GM19372 (cell line): ENCODE results near the gene USP9X.
"Not testable (repeated sequence)": the region's sequence is repeated elsewhere in the genome, so short reads cannot be mapped to it uniquely, and the experiment has no call there.

Experiments used
- ATAC-seq: cut with Tn5 transposase; IDR thresholded peaks from one replicate; pipeline ENCODE4 v1.9.1; 2021; ENCODE audit warnings: mild to moderate bottlenecking, low read depth, moderate library complexity; ENCODE audit not compliant: unreplicated experiment

USP9X gene

GRCh38 chrX:41084044-41084892 lies 977 bp upstream of the USP9X start:
- ATAC-seq = peak; percentile 64

- peak; percentile 1 for ATAC-seq
Observed at GRCh38 chrX:41085512-41085877, 250 bp downstream of the USP9X start.

DNA sequence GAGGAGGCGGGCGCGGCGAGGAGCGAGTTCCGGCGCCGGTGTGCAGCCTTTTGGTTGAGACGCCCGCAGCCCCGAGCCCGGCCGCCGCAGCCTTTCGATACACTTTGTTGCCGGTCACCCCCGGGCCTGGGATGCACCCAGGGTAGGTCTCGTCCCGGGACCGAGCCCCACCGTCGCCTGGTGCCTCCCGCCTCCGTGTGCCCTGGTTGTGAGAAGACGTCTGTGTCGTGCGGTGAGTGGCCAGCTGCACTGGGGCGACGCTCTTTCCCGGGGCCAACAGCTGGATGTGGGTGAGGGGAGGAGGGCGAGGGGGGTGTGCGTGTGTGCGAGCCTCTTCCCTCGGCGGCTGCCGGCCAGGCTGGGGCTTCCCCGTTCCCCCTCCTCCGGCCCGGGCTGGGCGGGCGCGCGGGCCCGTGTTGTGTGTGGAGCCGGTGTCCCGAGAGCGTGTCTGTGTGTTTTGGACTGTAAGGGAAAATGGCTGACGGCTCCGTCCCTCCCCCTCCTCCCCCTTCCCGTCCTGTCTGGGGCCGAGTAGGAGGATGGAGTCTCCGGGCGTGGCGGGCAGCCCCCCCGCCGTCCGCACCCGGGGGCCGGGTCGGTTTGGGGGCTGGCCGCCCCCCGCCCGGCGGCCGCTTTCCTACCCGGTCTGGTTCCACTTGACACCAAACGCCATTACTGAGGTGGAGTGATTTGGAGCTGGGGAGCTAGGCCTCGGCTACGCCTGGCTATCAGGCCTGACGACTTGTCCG lies 807 bp downstream of the USP9X start:
- no peak for ATAC-seq

DNA sequence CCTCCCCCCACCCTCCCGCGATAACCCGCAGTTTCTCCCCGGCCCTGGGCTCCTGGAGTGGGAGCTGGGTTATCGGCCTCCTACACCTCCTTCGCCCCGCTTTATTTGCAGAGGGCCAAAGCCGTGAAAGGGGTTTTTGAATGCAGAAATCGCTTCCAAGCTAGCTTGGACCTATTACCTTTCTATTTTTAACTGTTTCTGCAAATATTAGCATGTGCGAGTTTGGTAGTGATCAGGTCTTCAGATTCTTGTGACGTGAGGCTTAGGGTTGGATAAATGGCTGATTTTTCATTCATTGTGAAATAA lies 1.3 kb downstream of the USP9X start:
- no peak for ATAC-seq

DNA sequence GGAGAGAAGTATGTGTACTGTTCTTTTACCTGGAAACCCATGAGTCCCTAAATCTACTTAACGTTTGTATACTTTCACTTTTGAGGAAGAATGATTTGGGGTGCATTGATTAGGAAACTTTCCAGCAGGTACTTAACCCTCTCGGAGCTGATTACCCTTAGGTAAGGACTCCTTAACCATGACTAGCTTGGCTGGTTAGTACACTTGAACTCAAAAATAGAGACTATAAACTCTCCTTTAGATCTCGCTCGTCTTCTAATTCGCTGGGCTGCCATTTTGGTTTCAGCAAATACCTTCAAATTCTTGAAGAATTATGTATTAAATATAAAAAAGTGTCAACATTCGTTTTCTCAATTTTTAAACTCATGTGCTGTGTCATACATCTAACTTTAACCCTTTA lies 2.0 kb downstream of the USP9X start:
- ATAC-seq = no peak

DNA sequence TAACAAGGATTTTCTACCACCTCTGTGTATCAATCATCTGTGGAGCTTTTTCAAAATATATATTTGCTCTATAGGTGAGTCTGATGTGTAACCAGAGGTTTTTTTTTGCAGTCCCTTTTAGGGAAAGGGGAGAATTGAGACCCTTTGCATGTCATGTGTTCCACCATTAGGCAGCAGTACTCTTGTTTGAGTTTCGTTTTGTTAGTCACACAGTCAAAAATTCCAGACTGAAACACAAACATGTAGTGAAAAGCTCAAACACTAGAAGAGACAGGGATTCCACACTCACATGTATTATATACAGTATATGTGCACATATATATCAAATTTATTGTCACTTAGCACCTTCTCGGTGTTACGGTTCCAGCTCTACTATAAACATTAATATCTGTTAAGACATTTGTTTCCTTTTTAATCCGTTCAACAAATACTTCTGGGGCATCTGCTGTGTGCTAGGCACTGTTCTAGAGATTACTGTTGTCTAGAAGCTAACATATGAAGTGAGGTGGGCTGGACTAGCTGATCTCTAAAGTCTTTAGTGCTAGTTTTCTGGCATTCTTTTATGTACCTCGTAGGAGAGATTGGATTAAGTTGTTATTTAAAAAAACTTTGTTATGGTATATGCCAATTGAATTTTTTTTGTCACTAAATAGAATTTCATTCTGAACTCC lies 5.5 kb downstream of the USP9X start:
- no peak for ATAC-seq

- no peak for ATAC-seq
Observed at GRCh38 chrX:41092776-41093175, 7.5 kb downstream of the USP9X start.

DNA sequence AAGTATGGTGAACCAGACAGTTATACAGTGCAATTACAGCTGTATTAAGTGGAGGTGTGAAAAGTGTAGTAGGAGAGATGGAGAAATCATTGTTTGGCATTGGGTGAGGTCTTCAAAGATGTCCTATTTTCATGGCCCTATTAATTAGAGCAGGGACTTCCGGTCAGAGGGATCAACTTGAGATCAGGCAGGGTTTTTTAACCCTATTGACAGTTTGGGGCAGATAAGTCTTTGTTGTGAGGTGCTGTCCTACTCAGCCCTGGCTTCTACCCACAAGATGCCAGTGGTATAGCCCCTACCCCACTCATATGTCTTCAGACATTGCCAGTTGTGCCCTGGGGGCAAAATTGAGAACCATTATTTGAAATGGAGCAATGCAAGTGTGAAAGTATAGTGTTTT lies 9.9 kb downstream of the USP9X start:
- ATAC-seq = no peak

DNA sequence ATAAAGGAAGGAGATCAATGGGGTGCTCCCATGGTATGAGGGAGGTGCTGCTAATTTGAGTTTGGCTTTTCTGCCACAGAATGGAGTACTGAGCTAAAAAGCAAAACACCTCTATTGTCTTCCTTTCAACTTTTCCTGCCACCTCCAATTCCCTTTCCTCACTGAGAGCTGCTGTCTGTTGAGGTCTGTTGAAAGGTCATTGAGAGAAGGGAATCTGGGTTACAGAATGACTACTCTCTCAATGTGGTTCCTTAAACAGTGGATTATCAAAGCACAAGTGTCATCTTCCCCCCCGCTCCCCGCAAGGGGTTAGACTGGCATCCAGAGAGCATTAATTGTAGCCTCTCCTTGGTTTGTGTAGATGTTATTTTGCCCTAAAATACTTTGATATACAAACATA lies 10.7 kb downstream of the USP9X start:
- no peak for ATAC-seq

- ATAC-seq = no peak
Observed at GRCh38 chrX:41096339-41096955, 11.2 kb downstream of the USP9X start.

DNA sequence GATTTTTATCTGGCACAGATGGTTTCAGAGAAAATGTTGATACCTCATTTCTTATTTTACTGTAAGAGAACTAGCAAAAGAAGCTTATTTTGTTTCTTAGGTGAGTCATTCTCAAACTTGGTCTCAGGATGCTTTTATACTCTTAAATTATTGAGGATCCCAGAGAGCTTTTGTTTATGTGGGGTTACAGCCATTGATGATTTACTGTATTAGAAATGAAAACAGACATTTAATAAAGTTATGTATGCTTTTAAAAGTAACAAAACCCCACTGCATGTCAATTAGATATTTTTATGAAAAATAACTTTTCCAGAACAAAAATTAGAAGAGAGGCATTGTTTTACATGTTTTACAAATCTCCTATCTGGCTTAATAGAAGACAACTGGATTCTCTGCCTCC lies 12.1 kb downstream of the USP9X start:
- no peak for ATAC-seq

GRCh38 chrX:41100200-41100599 lies 15.0 kb downstream of the USP9X start:
- ATAC-seq = no peak

DNA sequence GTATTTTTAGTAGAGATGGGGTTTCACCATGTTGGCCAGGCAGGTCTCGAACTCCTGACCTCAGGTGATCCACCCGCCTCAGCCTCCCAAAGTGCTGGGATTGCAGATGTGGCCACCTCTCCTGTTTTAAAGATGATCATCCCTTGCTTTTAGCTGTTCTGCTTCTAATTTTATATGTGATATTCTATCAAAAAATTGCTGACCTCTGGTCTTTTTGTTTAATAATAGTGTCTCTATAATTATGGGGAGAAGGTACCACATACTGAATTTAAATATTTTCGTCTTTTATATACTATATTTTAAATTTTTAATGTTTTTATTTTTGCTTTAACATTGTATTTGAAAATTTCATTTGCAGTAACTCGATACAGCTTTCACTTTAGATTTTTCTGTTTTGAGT lies 15.6 kb downstream of the USP9X start:
- no peak for ATAC-seq

- no peak for ATAC-seq
Observed at GRCh38 chrX:41105005-41105404, 19.8 kb downstream of the USP9X start.

DNA sequence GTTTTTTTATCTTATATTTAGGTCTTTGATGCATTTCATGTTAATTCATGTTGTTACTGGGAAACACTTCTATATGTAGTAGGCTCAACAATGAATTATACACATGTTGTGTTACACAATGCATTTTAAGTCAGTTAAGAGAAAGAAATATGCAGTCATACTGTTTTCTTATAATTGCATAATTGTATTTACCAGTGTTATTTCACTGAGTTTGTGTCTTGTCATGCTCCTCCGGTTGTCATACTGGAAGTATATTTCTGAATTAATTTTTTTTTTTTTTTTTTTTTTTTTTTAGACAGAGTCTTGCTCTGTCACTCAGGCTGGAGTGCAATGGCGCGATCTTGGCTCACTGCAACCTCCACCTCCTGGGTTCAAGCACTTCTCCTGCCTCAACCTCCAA lies 21.0 kb downstream of the USP9X start:
- not testable (repeated sequence) for ATAC-seq

GRCh38 chrX:41108007-41108406 lies 22.8 kb downstream of the USP9X start:
- no peak for ATAC-seq

GRCh38 chrX:41108463-41109205 lies 23.4 kb downstream of the USP9X start:
- ATAC-seq = no peak

GRCh38 chrX:41110801-41111625 lies 25.8 kb downstream of the USP9X start:
- no peak for ATAC-seq

GRCh38 chrX:41115104-41115425 lies 29.8 kb downstream of the USP9X start:
- ATAC-seq = not testable (repeated sequence)

DNA sequence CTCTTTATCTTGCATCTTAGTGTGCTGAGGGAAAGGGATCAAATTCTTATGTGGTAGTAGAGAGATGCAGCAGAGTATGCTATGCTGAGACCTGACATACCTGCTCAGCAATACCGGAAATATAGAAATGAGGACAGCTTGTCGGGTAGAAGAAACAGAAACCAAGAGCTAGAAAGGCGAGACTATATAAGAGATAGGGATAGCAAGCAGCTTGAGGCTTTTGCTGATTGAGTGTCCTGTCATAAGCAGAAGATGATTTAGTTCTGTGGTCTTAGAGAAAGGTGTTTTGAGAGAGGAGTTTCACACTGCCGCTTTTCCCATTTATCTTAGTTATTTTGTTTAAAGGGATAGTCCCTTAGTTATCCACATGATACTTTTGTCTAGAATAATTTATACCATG lies 31.7 kb downstream of the USP9X start:
- ATAC-seq = peak; percentile 59
